Esophagus squamous epithelium (tissue), 4 donors: Measurements from ENCODE around the gene OSBPL10.

Experiments used
- POLR2A ChIP-seq, 4 donors: fragments of 450-650 bp; IDR thresholded peaks; one replicate each; pipeline ENCODE4 v1.6.1; 2017; ENCODE audit warnings: antibody characterized with exemption in 4 of 4, mild to moderate bottlenecking in 4 of 4, moderate library complexity in 3 of 4
- TF ChIP-seq, protein P1 (sequence below), 6 experiments: fragments of 450-650 bp in 4 of 6; fragments of 200-600 bp in 2 of 6; sonication (generic) in 2 of 6; IDR thresholded peaks; one replicate each; pipeline ENCODE4 v1.5.1; 2016 to 2019; ENCODE audit warnings: antibody characterized with exemption in 6 of 6, mild to moderate bottlenecking in 4 of 6, moderate library complexity in 4 of 6

DNA sequence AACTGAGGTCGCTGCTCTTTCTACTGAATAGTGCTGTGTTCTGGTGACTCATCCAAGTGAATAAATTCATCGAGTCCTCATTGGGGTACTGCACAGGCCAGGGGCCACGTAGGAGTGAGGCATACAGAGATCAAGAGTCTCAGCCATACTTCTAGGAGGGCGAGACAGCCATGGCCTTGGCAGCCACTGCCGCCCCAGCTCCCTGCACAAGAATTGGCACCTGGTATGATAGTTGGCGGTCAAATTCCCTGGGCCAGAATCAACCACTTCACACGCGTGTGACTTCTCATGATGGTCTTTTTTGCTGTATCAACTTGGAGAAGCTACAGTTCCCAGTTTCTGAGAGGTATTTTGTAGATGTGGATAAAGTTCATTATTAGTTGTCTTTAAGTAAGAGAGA, 161.6 kb downstream of the OSBPL10 start:
- TF ChIP-seq, protein P1, sequence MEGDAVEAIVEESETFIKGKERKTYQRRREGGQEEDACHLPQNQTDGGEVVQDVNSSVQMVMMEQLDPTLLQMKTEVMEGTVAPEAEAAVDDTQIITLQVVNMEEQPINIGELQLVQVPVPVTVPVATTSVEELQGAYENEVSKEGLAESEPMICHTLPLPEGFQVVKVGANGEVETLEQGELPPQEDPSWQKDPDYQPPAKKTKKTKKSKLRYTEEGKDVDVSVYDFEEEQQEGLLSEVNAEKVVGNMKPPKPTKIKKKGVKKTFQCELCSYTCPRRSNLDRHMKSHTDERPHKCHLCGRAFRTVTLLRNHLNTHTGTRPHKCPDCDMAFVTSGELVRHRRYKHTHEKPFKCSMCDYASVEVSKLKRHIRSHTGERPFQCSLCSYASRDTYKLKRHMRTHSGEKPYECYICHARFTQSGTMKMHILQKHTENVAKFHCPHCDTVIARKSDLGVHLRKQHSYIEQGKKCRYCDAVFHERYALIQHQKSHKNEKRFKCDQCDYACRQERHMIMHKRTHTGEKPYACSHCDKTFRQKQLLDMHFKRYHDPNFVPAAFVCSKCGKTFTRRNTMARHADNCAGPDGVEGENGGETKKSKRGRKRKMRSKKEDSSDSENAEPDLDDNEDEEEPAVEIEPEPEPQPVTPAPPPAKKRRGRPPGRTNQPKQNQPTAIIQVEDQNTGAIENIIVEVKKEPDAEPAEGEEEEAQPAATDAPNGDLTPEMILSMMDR (IDR thresholded peaks at IDR 0.05): no peak
- no peak for TF ChIP-seq POLR2A (IDR thresholded peaks at IDR 0.05)
